ENCODE results near the gene RNASEH1.

DNA sequence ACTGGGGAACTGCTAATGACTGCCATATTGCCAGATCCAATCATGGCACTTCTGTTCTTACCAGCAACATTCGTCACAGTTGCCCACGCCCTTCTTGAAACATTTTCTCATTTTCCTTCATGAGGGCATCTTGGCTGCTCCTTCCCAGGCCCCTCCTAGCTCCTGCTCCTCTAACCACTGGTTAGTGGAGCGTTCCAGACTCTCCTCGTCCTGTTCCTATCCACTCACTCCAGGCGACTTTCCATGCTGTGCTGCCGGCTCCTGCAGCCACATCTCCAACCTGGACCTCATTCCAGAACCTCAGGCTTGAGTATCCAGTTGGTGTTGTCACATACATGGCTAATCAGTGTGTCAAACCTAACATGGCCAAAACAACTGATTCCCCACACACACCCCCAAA lies 37.5 kb downstream of the RNASEH1 start:
- no peak for TF ChIP-seq POLR2A (IDR thresholded peaks at IDR 0.05; ENCODE audit: low read depth, low read length)
- TF ChIP-seq, protein P1, sequence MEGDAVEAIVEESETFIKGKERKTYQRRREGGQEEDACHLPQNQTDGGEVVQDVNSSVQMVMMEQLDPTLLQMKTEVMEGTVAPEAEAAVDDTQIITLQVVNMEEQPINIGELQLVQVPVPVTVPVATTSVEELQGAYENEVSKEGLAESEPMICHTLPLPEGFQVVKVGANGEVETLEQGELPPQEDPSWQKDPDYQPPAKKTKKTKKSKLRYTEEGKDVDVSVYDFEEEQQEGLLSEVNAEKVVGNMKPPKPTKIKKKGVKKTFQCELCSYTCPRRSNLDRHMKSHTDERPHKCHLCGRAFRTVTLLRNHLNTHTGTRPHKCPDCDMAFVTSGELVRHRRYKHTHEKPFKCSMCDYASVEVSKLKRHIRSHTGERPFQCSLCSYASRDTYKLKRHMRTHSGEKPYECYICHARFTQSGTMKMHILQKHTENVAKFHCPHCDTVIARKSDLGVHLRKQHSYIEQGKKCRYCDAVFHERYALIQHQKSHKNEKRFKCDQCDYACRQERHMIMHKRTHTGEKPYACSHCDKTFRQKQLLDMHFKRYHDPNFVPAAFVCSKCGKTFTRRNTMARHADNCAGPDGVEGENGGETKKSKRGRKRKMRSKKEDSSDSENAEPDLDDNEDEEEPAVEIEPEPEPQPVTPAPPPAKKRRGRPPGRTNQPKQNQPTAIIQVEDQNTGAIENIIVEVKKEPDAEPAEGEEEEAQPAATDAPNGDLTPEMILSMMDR (IDR thresholded peaks at IDR 0.05 in 2 of 3, conservative IDR thresholded peaks at IDR 0.05 in 1 of 3; ENCODE audit: control insufficient read depth in 2 of 3, extremely low read depth in 1 of 3, insufficient read depth in 1 of 3, low read depth in 3 of 3, low read length in 3 of 3): no peak
- TF ChIP-seq MYC (IDR thresholded peaks at IDR 0.05; ENCODE audit: insufficient read depth, insufficient read length, insufficient replicate concordance, low read length, severe bottlenecking): no peak
- TF ChIP-seq KAT2A (conservative IDR thresholded peaks at IDR 0.05; ENCODE audit: control insufficient read depth, low read depth, low read length): no peak
- TF ChIP-seq, protein P2, sequence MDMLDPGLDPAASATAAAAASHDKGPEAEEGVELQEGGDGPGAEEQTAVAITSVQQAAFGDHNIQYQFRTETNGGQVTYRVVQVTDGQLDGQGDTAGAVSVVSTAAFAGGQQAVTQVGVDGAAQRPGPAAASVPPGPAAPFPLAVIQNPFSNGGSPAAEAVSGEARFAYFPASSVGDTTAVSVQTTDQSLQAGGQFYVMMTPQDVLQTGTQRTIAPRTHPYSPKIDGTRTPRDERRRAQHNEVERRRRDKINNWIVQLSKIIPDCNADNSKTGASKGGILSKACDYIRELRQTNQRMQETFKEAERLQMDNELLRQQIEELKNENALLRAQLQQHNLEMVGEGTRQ (IDR thresholded peaks at IDR 0.05; ENCODE audit: borderline replicate concordance, low read depth, low read length): no peak
- TF ChIP-seq POLR2AphosphoS5 (IDR thresholded peaks at IDR 0.05; ENCODE audit: low read length): no peak
- TF ChIP-seq FOXK2 (IDR thresholded peaks at IDR 0.05): no peak
- no peak for TF ChIP-seq NRF1 (conservative IDR thresholded peaks at IDR 0.05; ENCODE audit: low read depth, low read length)
- TF ChIP-seq, protein P3, sequence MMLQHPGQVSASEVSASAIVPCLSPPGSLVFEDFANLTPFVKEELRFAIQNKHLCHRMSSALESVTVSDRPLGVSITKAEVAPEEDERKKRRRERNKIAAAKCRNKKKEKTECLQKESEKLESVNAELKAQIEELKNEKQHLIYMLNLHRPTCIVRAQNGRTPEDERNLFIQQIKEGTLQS (IDR thresholded peaks at IDR 0.05; ENCODE audit: borderline replicate concordance, extremely low read depth, low read depth, low read length): no peak
- TF ChIP-seq, protein P4, sequence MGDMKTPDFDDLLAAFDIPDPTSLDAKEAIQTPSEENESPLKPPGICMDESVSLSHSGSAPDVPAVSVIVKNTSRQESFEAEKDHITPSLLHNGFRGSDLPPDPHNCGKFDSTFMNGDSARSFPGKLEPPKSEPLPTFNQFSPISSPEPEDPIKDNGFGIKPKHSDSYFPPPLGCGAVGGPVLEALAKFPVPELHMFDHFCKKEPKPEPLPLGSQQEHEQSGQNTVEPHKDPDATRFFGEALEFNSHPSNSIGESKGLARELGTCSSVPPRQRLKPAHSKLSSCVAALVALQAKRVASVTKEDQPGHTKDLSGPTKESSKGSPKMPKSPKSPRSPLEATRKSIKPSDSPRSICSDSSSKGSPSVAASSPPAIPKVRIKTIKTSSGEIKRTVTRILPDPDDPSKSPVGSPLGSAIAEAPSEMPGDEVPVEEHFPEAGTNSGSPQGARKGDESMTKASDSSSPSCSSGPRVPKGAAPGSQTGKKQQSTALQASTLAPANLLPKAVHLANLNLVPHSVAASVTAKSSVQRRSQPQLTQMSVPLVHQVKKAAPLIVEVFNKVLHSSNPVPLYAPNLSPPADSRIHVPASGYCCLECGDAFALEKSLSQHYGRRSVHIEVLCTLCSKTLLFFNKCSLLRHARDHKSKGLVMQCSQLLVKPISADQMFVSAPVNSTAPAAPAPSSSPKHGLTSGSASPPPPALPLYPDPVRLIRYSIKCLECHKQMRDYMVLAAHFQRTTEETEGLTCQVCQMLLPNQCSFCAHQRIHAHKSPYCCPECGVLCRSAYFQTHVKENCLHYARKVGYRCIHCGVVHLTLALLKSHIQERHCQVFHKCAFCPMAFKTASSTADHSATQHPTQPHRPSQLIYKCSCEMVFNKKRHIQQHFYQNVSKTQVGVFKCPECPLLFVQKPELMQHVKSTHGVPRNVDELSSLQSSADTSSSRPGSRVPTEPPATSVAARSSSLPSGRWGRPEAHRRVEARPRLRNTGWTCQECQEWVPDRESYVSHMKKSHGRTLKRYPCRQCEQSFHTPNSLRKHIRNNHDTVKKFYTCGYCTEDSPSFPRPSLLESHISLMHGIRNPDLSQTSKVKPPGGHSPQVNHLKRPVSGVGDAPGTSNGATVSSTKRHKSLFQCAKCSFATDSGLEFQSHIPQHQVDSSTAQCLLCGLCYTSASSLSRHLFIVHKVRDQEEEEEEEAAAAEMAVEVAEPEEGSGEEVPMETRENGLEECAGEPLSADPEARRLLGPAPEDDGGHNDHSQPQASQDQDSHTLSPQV (IDR thresholded peaks at IDR 0.05): no peak
- no peak for TF ChIP-seq NFIC (IDR thresholded peaks at IDR 0.05; ENCODE audit: low read depth, low read length)
- TF ChIP-seq, protein P5, sequence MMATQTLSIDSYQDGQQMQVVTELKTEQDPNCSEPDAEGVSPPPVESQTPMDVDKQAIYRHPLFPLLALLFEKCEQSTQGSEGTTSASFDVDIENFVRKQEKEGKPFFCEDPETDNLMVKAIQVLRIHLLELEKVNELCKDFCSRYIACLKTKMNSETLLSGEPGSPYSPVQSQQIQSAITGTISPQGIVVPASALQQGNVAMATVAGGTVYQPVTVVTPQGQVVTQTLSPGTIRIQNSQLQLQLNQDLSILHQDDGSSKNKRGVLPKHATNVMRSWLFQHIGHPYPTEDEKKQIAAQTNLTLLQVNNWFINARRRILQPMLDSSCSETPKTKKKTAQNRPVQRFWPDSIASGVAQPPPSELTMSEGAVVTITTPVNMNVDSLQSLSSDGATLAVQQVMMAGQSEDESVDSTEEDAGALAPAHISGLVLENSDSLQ (IDR thresholded peaks at IDR 0.05): no peak
- TF ChIP-seq, protein P6, sequence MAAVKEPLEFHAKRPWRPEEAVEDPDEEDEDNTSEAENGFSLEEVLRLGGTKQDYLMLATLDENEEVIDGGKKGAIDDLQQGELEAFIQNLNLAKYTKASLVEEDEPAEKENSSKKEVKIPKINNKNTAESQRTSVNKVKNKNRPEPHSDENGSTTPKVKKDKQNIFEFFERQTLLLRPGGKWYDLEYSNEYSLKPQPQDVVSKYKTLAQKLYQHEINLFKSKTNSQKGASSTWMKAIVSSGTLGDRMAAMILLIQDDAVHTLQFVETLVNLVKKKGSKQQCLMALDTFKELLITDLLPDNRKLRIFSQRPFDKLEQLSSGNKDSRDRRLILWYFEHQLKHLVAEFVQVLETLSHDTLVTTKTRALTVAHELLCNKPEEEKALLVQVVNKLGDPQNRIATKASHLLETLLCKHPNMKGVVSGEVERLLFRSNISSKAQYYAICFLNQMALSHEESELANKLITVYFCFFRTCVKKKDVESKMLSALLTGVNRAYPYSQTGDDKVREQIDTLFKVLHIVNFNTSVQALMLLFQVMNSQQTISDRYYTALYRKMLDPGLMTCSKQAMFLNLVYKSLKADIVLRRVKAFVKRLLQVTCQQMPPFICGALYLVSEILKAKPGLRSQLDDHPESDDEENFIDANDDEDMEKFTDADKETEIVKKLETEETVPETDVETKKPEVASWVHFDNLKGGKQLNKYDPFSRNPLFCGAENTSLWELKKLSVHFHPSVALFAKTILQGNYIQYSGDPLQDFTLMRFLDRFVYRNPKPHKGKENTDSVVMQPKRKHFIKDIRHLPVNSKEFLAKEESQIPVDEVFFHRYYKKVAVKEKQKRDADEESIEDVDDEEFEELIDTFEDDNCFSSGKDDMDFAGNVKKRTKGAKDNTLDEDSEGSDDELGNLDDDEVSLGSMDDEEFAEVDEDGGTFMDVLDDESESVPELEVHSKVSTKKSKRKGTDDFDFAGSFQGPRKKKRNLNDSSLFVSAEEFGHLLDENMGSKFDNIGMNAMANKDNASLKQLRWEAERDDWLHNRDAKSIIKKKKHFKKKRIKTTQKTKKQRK (IDR thresholded peaks at IDR 0.05; ENCODE audit: low read depth, low read length): no peak
- TF ChIP-seq HDAC2 (IDR thresholded peaks at IDR 0.05): no peak
